Immature natural killer cell (primary cell): ENCODE data around the gene ZBED1. TPM values are rescaled to one million over a fixed set of nuclear protein-coding genes. Genes with fewer than 3 reads are reported as not detected.
"Not testable (repeated sequence)": the region's sequence is repeated elsewhere in the genome, so short reads cannot be mapped to it uniquely, and the experiment has no call there.

Source experiments
- DNase-seq, 3 donors: peaks; one replicate each; pipeline ENCODE4 v3.0.0; 2022; ENCODE audit warnings: mixed read lengths in 1 of 3
- H3K27ac Mint-ChIP-seq, 6 donors: one replicate each; pipeline ENCODE4 v1.8.0; 2020; ENCODE audit warnings: mixed read lengths in 6 of 6, mild to moderate bottlenecking in 5 of 6, inconsistent platforms in 4 of 6, moderate library complexity in 3 of 6
- H3K27me3 Mint-ChIP-seq, 3 donors: one replicate each; pipeline ENCODE4 v1.8.0; 2020 to 2021; ENCODE audit warnings: low read depth in 3 of 3, mild to moderate bottlenecking in 3 of 3, mixed read lengths in 3 of 3, moderate library complexity in 3 of 3, inconsistent platforms in 1 of 3
- H3K36me3 Mint-ChIP-seq, 3 donors: one replicate each; pipeline ENCODE4 v1.8.0; 2020; ENCODE audit warnings: mixed read lengths in 3 of 3, inconsistent platforms in 2 of 3, mild to moderate bottlenecking in 2 of 3
- H3K4me1 Mint-ChIP-seq, 2 donors: one replicate each; pipeline ENCODE4 v1.8.0; 2020; ENCODE audit warnings: inconsistent platforms in 2 of 2, mild to moderate bottlenecking in 2 of 2, mixed read lengths in 2 of 2, moderate library complexity in 1 of 2
- H3K4me3 Mint-ChIP-seq, 5 donors: one replicate each; pipeline ENCODE4 v1.8.0; 2020; ENCODE audit warnings: mild to moderate bottlenecking in 5 of 5, mixed read lengths in 5 of 5, inconsistent platforms in 3 of 5, moderate library complexity in 3 of 5
- H3K9me3 Mint-ChIP-seq, 6 donors: one replicate each; pipeline ENCODE4 v1.8.0; 2020; ENCODE audit warnings: mild to moderate bottlenecking in 6 of 6, mixed read lengths in 6 of 6, inconsistent platforms in 4 of 6, moderate library complexity in 3 of 6
- polyA plus RNA-seq, 3 donors: library from polyadenylated mRNA; unstranded; fragments of 300-500 nt; fragmentation: Illumina TruSeq; gene quantifications; one replicate each; pipeline ENCODE4 v1.2.3, GENCODE V29; 2021

Gene ZBED1
- polyA plus RNA-seq, 3 donors from 2014 or later, result 23.7 to 48.1 (median 41.4) TPM

- H3K9me3 Mint-ChIP-seq, result no peaks in the 10 kb centered on the region
- no peak overlapping the region for H3K27ac Mint-ChIP-seq
These were observed 16.5 kb downstream of the ZBED1 start for GRCh38 chrX:2484256-2484655.

GRCh38 chrX:2483398-2484060 lies 17.2 kb downstream of the ZBED1 start:
- no peak for DNase-seq
- H3K4me1 Mint-ChIP-seq, result no peaks in the 10 kb centered on the region
- H3K27me3 Mint-ChIP-seq, result peaks cover 0 to 1% (median 1%) of the 10 kb centered on the region in 3 donors
- H3K27ac Mint-ChIP-seq, result no peak overlapping the region
- H3K9me3 Mint-ChIP-seq, result no peaks in the 10 kb centered on the region
- no peak overlapping the region for H3K4me3 Mint-ChIP-seq
- H3K36me3 Mint-ChIP-seq, result peaks cover 10 to 27% (median 14%) of the 10 kb centered on the region in 3 donors

More at GRCh38 chrX:2484256-2484655, 16.5 kb downstream of the ZBED1 start:
- DNase-seq, result no peak
- H3K36me3 Mint-ChIP-seq, result peaks cover 10 to 27% (median 14%) of the 10 kb centered on the region in 3 donors
- H3K4me1 Mint-ChIP-seq, result no peaks in the 10 kb centered on the region
- H3K27me3 Mint-ChIP-seq, result peaks cover 0 to 1% (median 1%) of the 10 kb centered on the region in 3 donors
- H3K4me3 Mint-ChIP-seq, result no peak overlapping the region

- H3K27me3 Mint-ChIP-seq, H3K27ac Mint-ChIP-seq, H3K4me3 Mint-ChIP-seq, H3K9me3 Mint-ChIP-seq, H3K4me1 Mint-ChIP-seq, DNase-seq: not testable (repeated sequence)
- H3K36me3 Mint-ChIP-seq, result peaks cover 7 to 12% (median 12%) of the 10 kb centered on the region in 3 donors
These were observed 19.2 kb downstream of the ZBED1 start for GRCh38 chrX:2481597-2481996.

GRCh38 chrX:2479982-2480381 lies 20.8 kb downstream of the ZBED1 start:
- not testable (repeated sequence) for DNase-seq, H3K4me3 Mint-ChIP-seq, H3K9me3 Mint-ChIP-seq, H3K27me3 Mint-ChIP-seq, H3K4me1 Mint-ChIP-seq, H3K27ac Mint-ChIP-seq
- H3K36me3 Mint-ChIP-seq, result peaks cover 7 to 12% (median 7%) of the 10 kb centered on the region in 3 donors

GRCh38 chrX:2479420-2479780 lies 21.4 kb downstream of the ZBED1 start:
- no peak overlapping the region for H3K27ac Mint-ChIP-seq
- H3K4me1 Mint-ChIP-seq, result peaks cover 0 to 5% of the 10 kb centered on the region in 2 donors
- H3K4me3 Mint-ChIP-seq, result no peak overlapping the region
- peaks cover 0 to 3% (median 0%) of the 10 kb centered on the region in 3 donors for H3K27me3 Mint-ChIP-seq
- no peak for DNase-seq
- H3K36me3 Mint-ChIP-seq, result peaks cover 7 to 12% (median 7%) of the 10 kb centered on the region in 3 donors
- no peaks in the 10 kb centered on the region for H3K9me3 Mint-ChIP-seq

GRCh38 chrX:2478546-2479419 lies 22.0 kb downstream of the ZBED1 start:
- no peaks in the 10 kb centered on the region for H3K9me3 Mint-ChIP-seq
- no peak overlapping the region for H3K4me3 Mint-ChIP-seq
- peaks cover 0 to 2% (median 0%) of the 10 kb centered on the region in 3 donors for H3K27me3 Mint-ChIP-seq
- no peak overlapping the region for H3K27ac Mint-ChIP-seq
- DNase-seq, result no peak
- H3K4me1 Mint-ChIP-seq, result peaks cover under 1 to 5% of the 10 kb centered on the region in 2 donors
- H3K36me3 Mint-ChIP-seq, result peaks cover 7 to 12% (median 7%) of the 10 kb centered on the region in 3 donors

GRCh38 chrX:2477313-2477712 lies 23.5 kb downstream of the ZBED1 start:
- H3K4me1 Mint-ChIP-seq, DNase-seq, H3K27me3 Mint-ChIP-seq, H3K4me3 Mint-ChIP-seq, H3K9me3 Mint-ChIP-seq, H3K27ac Mint-ChIP-seq: not testable (repeated sequence)
- H3K36me3 Mint-ChIP-seq, result peaks cover 7 to 12% (median 7%) of the 10 kb centered on the region in 3 donors

GRCh38 chrX:2474963-2475726 lies 25.6 kb downstream of the ZBED1 start:
- peak overlapping the region in 1 of 6 donors; percentile 20 for H3K27ac Mint-ChIP-seq
- peaks cover 0 to 2% (median 0%) of the 10 kb centered on the region in 3 donors for H3K27me3 Mint-ChIP-seq
- peaks cover 7 to 10% (median 7%) of the 10 kb centered on the region in 3 donors for H3K36me3 Mint-ChIP-seq
- H3K4me3 Mint-ChIP-seq, result no peak overlapping the region
- no peak for DNase-seq
- H3K9me3 Mint-ChIP-seq, result no peaks in the 10 kb centered on the region
- H3K4me1 Mint-ChIP-seq, result peaks cover 5% of the 10 kb centered on the region in 2 donors

- Mint-ChIP-seq H3K27ac (no peak overlapping the region), H3K4me1 (peaks cover 5% of the 10 kb centered on the region in 2 donors), H3K27me3 (peaks cover 0 to 2% (median 0%) of the 10 kb centered on the region in 3 donors), H3K9me3 (no peaks in the 10 kb centered on the region), H3K36me3 (peaks cover 0 to 8% (median 4%) of the 10 kb centered on the region in 3 donors), H3K4me3 (no peak overlapping the region)
- DNase-seq, result no peak
These were observed 26.4 kb downstream of the ZBED1 start for GRCh38 chrX:2474280-2474962.

- H3K9me3 Mint-ChIP-seq, DNase-seq, H3K27me3 Mint-ChIP-seq, H3K4me3 Mint-ChIP-seq, H3K36me3 Mint-ChIP-seq, H3K27ac Mint-ChIP-seq: not testable (repeated sequence)
- H3K4me1 Mint-ChIP-seq, result peaks cover 5 to 13% of the 10 kb centered on the region in 2 donors
These were observed 27.7 kb downstream of the ZBED1 start for GRCh38 chrX:2473064-2473463.

GRCh38 chrX:2471641-2472040 lies 29.1 kb downstream of the ZBED1 start:
- Mint-ChIP-seq H3K4me1 (peaks cover 6 to 21% of the 10 kb centered on the region in 2 donors), H3K36me3 (peaks cover 0 to 4% (median 3%) of the 10 kb centered on the region in 3 donors), H3K4me3 (no peak overlapping the region), H3K9me3 (no peaks in the 10 kb centered on the region), H3K27me3 (no peaks in the 10 kb centered on the region), H3K27ac (no peak overlapping the region)
- no peak for DNase-seq

GRCh38 chrX:2471126-2471525 lies 29.6 kb downstream of the ZBED1 start:
- H3K4me3 Mint-ChIP-seq, H3K36me3 Mint-ChIP-seq: not testable (repeated sequence)
- H3K4me1 Mint-ChIP-seq, result peaks cover 6 to 21% of the 10 kb centered on the region in 2 donors

GRCh38 chrX:2469852-2470251 lies 30.9 kb downstream of the ZBED1 start:
- not testable (repeated sequence) for H3K4me3 Mint-ChIP-seq, H3K27me3 Mint-ChIP-seq, DNase-seq, H3K27ac Mint-ChIP-seq, H3K36me3 Mint-ChIP-seq, H3K9me3 Mint-ChIP-seq
- H3K4me1 Mint-ChIP-seq, result peaks cover 7 to 21% of the 10 kb centered on the region in 2 donors

More at GRCh38 chrX:2471126-2471525, 29.6 kb downstream of the ZBED1 start:
- DNase-seq, H3K27me3 Mint-ChIP-seq, H3K9me3 Mint-ChIP-seq, H3K27ac Mint-ChIP-seq: not testable (repeated sequence)
